T-helper 1 cell (primary cell): Measurements from ENCODE around the gene C16orf90.
"Not testable (repeated sequence)": the region's sequence is repeated elsewhere in the genome, so short reads cannot be mapped to it uniquely, and the experiment has no call there.

Experiments
- DNase-seq, 5 donors: peaks; one replicate each; pipeline ENCODE4 v3.0.0-alpha.2; 2012 to 2020

Gene C16orf90

DNA sequence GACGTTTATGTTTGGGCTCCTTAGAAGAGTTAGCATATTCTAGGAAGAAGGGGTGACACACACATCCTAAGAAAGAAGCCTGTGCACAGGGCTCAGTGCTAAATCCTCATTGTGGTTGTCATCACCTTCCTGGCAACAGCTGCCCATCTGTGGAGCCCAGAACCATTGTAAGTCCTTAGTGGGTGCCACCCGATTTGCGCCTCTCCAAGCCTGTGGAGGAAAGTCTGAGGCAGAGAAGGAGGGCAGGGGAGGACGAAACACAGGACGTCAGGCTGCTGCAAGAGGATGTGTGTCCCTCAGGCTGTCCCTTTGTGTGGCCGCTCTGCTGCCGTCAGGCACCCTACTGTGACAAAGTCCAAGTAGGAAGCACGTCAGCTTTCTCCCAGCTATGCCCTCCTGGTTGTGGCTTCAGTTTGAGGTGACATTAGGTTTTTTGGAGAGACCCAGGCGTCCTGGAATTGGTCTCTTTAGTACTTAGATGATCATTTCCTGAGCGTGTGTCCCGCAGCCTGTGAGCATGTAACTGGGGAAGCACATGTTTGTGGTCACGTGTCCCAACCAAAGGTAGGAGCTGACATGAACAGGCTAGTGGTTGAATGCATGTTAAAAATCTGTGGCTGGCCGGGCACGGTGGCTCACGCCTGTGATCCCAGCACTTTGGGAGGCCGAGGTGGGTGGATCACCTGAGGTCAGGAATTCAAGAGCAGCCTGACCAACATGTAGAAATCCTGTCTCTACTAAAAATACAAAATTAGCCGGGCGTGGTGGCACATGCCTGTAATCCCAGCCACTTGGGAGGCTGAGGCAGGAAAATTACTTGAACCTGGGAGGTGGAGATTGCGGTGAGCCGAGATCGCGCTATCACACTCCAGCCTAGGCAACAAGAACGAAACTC, 16.2 kb upstream of the C16orf90 start:
- peak in 1 of 5 donors; percentile 38 for DNase-seq

DNA sequence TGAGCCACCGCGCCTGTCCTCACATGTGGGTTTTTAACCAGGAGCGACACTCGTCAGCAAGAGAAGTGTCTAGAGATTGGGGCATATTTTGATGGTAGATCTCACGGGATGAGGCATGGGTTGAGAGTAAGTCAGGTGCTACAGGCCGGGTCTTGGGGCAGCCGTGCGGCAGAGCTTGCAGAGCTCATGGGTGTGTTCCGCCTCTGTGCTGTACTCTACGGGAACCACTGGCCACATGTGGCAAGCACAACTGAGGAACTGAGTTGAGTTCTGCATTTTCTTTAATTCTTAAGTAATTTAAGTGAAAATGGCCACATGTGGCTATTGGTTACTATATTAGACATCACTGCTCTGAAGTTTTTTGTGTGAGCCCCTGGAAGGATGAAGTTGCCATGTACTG, 15.1 kb upstream of the C16orf90 start:
- DNase-seq, result no peak

DNA sequence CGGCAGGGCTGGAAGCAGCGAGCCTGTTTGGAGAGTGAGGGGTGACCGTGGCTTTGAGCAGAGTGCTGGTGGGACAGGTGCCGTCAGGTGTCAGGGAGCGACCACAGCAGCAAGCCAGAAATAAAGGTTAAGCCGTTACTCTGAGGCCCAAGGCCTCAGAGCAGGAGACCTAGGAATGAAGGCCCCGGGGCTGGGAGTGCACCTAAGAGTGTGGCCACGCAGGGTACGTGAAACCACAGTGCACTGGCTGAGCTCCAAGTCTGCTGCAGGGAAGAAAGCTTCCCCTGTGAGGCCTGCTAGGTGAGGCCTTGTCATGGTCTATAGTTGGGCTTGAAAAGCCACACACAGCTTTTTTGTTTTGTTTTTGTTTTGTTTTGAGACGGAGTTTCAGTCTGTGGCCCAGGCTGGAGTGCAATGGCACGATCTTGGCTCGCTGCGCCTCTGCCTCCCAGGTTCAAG, 14.2 kb upstream of the C16orf90 start:
- peak; percentile 32 to 90 (median 61) for DNase-seq

GRCh38 chr16:3508736-3509135, 13.4 kb upstream of the C16orf90 start:
- DNase-seq, result no peak

- peak in 3 of 5 donors; percentile 21 to 91 (median 28) for DNase-seq
Measured at GRCh38 chr16:3503523-3503922, 8.2 kb upstream of the C16orf90 start.

DNA sequence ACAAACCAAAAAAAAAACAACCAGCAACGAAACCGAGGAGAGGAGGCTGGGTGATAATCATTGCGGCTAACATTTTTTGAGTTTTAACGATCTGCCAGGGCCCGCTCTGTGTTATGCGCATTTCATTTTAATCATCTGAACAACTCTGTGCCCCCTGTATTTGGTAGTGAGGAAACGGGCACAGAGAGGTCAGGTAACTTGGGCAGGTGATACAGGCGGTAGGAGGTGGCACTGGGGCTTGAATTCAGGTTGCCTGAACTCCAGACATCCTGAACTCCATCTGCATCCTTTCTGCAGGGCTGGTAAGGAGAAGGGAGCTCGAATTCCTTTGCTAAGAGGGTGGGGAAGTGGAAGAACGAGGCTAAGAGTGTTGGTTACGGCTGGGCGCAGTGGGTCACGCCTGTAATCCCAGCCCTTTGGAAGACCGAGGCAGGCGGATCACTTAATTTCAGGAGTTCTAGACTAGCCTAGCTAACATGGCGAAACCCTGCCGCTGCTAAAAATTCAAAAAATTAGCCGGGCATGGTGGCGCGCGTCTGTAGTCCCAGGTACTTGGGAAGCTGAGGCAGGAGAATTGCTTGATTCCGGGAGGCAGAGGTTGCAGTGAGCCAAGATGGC, 6.6 kb upstream of the C16orf90 start:
- no peak for DNase-seq

- not testable (repeated sequence) for DNase-seq
Measured at GRCh38 chr16:3501412-3501761, 6.1 kb upstream of the C16orf90 start.

- no peak for DNase-seq
Measured at GRCh38 chr16:3498988-3499387, 3.7 kb upstream of the C16orf90 start.

- no peak for DNase-seq
Measured at GRCh38 chr16:3497771-3498170, 2.5 kb upstream of the C16orf90 start.

- no peak for DNase-seq
Measured at GRCh38 chr16:3496386-3496785, 1.1 kb upstream of the C16orf90 start.

- no peak for DNase-seq
Measured at GRCh38 chr16:3494386-3494973, 809 bp downstream of the C16orf90 start.

- DNase-seq, result no peak
Measured at GRCh38 chr16:3492356-3492755, 2.9 kb downstream of the C16orf90 start.

GRCh38 chr16:3490911-3491629, 4.2 kb downstream of the C16orf90 start:
- no peak for DNase-seq

DNA sequence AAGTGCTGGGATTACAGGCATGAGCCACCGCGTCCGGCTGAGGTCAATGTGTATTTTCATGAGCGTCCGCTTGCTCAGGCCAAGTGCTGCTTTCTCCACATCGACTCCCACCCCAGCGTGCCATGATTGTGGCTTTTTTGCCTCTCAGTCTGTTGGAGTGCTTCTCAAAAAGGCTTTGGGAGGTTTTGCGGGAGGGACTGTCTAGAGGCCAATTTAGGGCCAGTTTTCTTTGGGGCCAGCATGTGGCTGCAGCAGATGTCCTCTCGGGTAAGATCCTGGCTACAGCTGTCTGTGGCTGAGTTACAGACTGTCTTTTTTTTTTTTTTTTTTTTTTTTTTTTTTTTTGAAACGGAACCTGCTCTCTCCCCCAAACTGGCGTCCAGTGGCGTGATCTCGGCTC, 6.5 kb downstream of the C16orf90 start:
- no peak for DNase-seq

DNA sequence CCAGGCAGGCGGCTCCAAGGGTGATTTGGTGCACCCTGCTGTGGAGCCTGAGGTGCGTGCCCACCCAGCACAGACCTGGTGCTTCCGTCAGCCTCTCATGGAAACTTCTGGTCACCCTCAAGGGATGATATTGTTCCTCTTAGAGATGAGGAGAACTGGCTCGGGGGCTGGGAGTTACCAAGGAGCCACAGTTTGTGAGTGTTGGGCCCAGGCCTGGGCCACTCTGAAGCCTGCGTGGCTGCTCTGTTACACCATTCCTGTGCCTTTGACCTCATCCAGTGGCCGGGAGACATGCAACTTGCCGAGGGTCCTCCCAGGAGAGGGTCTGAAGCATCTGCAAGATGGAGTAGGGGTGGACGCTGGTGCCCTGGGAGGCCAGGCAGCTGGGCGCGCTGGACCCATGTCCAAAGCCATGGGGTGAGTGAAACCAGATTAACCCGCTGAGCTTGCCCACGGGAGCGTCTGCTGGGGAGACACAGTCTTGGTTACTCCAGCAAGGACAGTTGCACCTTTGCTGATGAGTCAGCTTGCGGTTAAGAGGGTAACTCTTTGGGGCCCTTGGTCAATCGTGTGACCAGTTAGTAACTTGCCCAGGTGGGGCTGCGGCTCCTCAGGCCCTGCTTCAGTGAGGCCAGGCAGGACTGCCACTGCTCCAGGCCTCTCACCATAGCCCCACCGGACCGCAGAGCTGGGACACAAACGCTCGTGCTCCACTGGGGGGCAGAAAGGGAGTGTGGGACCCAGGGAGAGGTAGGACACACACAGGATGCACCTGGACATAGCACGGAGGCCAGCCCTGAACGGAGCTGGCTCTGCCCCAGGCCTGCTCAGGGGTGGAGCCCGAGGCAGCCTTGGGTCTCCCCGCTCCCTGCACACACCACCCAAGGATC, 7.5 kb downstream of the C16orf90 start:
- no peak for DNase-seq

DNA sequence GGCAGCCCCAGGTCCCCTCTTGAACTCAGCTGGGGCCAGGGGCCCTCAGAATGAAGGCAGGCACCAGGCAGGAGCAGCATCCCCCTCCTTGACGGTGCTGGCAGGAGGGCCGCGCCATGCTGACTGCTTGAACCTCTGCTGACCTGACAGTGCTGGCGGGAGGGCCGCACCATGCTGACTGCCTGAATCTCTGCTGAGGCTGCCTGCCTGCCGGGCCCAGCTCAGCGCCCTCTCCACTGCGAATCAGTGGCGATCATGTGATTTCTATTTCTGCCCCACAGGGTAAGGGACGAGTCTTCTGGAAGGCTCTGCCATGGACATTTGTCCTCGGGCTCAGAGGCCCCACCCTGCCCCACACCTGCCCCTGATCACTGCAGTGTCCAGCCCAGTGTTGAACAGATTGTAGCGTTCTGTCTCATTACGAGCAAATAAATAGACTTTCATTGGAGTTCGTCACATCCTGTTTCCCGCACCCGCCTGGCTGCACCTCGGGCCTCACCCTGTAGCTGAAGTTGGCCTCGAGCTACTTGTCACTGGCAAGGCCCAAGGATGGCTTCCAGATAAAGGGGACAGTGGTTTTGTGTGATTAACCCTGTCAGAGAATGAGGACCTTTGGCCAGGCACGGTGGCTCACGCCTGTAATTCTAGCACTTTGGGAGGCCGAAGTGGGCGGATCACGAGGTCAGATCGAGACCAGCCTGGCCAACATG, 8.6 kb downstream of the C16orf90 start:
- DNase-seq, result no peak

GRCh38 chr16:3485821-3486505, 9.3 kb downstream of the C16orf90 start:
- no peak for DNase-seq

DNA sequence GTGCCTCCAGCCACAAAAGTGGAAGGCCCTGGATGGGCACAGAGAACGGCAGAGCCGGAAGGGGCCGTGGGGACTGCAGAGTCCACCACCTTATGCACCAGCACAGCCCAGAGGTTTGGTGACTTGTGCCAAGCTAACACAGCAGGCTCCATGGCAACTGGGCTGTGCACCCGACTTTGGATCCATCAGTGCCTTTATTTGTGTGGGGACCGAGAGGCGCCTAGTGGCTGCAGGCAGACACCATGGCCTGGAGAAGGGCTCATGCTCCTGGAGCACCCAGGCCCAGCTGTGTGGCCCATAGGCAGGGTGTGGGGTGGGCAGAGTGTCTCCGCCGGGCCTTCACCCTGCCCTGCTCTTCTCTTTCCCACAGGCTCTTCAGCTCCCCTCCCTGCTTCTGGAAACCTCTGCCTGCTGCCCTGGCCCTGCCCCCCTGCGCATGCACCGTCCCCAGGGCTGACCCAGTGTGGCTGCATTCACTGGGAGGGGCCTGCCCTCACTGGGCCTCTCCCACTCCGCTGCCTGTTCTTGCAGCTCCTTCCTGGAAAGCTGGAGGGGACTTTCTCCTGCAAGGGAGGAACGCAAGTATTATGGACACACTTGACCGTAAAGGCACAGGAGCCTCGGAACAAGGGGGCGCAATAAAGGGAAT, 10.1 kb downstream of the C16orf90 start:
- no peak for DNase-seq

- no peak for DNase-seq
Measured at GRCh38 chr16:3484318-3485096, 10.8 kb downstream of the C16orf90 start.
